Skin of body (tissue), 2 donors: ENCODE measurements around the gene SMIM7. TPM values are rescaled to one million over a fixed set of nuclear protein-coding genes. Genes with fewer than 3 reads are reported as not detected.
"Not testable (repeated sequence)": the region's sequence is repeated elsewhere in the genome, so short reads cannot be mapped to it uniquely, and the experiment has no call there.

Experiments
- DNase-seq: peaks from one replicate; lab custom pipeline; 2025; lab: John Stamatoyannopoulos, UW
- total RNA-seq: library from RNA; depleted of rRNA; stranded (reverse); fragments of >200 nt; gene quantifications from one replicate; pipeline ENCODE4 v1.2.3, GENCODE V29; 2014

Gene SMIM7
- total RNA-seq, 1 donor from 2014 or later = 50.6 TPM

DNA sequence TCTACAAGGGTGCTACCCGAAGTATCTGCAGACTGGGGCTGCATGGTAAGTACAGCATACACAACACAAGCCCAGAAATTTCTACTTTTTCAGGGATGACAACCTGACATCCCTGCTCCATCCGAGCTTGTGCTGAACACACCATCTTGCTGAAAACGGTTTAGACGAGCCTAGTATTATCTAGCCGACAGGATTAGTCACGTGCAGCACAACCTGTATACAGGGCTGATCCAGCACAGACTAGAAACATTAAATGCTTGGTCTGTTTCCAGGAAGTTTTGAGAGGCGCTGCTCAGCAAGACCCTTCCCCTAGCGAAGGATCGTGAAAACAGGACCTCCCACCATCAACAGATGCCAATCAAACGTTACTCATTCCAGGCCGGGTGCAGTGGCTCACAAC lies 4.2 kb downstream of the SMIM7 start:
- DNase-seq = no peak

DNA sequence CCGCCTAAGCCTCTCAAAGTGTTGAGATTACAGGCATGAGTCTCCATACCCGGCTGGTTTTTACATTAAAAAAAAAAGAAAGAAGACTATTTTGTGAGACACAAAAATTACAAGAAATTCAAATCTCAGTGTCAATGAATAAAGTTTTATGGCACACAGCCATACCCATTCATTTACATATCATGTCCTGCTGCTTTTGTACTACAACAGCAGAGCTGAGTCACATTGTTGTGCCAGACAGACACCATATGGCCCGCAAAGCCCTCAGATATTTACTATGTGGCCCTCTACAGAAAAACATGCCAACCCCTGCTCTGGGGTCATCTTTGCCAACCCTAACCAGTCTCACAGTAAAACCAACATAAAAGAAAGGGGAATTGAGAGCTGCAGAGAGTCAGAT lies 5.3 kb downstream of the SMIM7 start:
- no peak for DNase-seq

DNA sequence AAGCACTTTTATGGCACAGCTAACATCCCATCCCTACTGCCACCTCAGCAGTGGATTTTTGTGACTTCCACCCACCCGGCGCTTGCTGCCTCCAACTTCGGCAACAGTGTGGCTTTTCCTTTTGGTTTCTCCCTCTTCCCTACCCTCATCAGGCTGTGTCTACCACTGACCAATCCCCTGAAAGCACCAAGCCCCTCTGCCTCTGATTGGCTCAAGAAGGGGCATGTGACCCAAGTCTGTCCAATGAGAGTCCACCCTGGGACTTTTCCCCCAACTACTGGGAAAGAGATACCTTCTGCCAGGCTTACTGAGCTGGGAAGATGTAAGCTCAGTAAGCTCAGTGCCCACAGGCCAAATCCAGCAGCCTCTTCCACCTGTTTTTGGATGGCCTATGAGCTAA lies 5.8 kb downstream of the SMIM7 start:
- DNase-seq = no peak

DNA sequence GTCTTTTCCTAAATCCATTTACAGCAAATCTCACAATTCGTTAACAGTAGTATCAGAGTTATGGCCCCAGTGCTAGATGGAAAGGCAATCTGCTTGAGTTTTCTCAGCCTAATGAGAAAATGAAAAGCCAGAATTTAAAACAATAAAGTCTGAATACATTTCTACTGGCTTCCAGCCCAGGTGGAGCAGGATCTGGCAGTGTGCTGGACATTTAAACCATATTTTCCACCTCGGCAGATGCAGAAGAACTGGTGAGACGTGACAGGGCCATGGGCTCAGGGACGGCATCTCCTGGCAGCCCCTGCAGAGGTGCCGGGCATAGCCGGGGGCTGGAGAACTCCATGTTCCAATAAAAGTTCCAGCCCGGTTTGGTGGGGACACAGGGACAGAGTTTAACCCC lies 7.1 kb downstream of the SMIM7 start:
- no peak for DNase-seq

DNA sequence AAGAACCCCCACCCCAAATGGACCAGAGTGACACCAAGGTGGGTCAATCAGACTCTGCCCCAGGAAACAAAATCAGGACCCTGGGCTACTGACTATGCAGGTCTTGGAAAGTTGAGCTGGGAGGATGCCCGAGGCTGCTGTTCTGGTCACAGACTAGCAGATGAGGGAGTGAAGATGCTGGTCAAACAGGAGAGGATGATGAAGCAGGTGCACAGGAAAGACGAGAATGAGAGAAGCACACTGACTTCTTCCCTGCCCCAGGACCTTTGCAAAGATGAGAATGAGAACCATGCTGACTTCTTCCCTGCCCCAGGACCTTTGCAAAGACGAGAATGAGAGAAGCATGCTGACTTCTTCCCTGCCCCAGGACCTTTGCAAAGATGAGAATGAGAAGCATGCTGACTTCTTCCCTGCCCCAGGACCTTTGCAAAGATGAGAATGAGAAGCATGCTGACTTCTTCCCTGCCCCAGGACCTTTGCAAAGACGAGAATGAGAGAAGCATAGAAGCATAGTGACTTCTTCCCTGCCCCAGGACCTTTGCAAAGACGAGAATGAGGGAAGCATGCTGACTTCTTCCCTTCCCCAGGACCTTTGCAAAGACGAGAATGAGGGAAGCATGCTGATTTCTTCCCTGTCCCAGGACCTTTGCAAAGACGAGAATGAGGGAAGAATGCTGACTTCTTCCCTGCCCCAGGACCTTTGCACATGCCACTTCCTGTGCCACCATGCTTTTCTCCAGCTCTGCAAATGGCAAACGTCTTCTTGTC lies 8.3 kb downstream of the SMIM7 start:
- not testable (repeated sequence) for DNase-seq

DNA sequence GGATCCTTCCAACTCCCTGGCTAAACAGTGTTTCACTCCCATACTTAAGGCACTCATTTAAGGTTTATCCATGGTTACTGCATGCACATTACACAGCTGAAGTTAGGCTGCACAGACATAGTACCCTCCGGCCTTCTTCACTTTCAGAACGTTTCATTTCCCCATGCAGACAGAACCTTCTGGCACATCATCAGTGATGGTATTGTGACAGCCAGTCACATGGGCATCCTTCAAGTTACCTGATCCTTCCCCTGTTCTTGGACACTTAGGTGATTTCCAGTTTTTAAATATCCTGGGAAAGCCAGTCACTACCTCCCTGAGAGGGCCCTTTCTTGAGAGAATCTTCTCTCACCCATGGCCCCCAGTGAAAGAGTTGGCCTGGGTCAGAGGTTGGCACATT lies 9.1 kb downstream of the SMIM7 start:
- DNase-seq = no peak

DNA sequence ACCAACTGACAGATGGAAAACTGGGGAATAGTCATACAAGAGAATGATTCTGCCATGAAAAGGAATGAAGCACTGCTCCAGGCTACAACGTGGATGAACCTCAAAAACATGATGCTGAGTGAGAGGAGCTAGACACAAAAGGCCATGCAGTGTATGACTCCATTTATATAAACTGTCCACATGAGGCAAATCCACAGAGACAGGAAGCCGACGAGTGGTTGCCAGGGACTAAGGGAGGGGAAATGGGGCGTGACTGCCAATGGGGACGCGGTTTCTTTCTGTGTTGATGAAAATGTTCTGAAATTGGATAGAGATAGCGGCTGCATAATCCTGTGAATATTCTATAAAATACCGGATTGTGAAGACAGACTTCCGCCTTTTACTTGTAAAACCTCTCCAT lies 10.2 kb downstream of the SMIM7 start:
- DNase-seq = no peak

DNA sequence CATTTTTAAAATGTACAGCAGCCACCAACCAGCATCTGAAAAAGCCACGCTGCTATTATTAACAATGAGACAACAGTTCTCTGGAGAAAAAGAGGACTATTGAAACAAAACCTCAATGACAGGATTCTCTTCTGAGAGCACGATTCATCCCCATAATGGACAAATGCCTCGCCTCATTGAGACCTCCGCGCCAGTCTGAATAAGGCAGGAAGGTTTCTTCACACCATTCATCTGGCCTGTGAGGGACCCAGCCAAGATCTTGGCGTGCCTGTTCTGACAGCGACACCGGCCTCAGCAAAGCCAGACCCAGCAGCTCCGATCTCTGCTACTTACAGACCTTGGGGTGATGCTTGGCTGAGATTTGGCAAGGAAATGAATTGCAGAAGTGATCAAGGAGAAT lies 14.8 kb downstream of the SMIM7 start:
- no peak for DNase-seq

DNA sequence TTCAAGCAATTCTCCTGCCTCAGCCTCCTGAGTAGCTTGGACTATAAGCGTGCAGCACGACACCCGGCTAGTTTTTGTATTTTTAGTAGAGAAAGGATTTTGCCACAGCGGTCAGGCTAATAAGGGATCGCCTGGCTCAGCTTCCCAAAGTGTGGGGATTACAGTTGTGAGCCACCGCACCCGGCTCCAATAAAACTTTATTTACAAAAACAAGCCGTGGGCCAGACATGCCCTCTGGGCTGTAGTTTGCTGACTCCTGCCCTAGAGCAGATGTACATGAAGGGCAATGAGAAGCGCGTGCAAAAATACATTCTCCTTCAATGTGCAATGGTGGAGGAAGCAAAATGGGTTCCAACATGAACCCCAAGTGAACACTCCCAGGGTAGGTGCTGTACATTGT lies 18.2 kb downstream of the SMIM7 start:
- no peak for DNase-seq

DNA sequence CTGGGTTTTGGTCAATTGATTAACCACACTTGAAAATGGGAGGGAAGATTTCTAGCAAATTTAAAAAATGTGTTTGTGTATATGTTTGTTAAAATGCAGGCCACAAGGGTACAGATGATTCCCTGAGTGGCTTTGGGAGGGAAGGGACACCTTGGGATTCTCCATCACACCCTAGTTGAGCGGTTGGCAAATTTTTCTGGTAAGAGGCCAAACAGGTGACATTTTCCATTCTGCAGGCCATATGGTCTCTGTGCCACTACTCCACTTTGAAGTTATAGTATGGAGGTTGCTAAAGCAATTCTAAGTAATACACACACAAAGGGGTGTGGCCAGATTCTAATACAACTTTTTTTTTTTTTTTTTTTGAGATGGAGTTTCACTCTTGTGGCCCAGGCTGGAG lies 19.0 kb downstream of the SMIM7 start:
- no peak for DNase-seq

DNA sequence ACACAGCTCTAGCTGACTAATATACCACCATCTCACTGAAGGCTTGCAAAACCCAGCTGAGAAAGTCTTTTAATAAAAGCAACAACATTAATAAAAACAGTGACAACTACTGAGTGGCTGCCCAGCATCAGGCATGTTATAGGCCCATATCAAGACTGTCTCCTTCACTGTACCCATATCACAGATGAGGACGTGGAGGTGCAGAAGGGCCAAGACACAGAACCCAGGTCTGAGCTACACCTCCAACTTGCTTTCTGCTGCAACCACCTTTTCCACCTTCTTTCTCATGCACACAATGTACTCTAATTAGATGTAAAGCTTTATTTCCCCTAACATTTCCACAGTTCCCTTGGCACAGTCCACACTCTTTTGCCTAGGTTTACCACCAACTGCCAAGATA lies 21.3 kb downstream of the SMIM7 start:
- no peak for DNase-seq

DNA sequence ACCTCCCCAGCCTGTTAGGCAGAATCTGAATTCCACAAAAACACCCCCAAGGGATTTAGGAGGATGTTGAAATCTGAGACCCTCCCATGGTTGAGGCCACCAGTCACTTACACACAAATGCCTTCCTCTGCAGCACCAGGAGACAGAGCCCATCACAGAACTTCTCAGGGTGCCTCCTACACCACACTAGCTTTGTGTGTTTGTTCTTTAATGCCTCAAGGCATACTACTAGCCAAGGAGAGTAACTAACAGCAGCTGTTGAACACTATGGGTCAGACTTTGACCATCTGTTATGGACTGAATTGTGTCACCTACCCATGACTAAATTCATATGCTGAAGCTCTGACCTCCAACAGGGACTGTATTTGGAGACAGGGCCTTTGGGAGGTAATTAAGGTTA lies 22.4 kb downstream of the SMIM7 start:
- no peak for DNase-seq

DNA sequence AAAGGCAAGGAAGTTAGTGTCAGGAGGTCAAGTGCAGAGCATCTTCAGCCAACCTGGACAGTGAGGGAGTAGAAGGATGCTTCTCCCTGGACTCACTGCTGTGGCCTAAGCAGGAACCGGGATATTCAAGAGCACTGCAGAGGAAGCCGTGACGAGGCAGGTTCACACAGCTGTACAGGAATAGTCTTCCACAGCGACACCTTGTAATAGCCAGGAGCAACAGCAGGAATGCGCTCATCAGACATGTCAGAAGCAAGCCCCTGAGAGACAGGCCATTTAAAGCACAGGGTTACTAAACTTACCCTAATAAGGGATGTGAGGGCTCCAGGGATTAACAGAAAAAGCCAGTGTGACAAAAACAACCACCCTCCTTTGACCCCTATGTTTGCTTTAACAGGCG lies 28.5 kb downstream of the SMIM7 start:
- DNase-seq = no peak

DNA sequence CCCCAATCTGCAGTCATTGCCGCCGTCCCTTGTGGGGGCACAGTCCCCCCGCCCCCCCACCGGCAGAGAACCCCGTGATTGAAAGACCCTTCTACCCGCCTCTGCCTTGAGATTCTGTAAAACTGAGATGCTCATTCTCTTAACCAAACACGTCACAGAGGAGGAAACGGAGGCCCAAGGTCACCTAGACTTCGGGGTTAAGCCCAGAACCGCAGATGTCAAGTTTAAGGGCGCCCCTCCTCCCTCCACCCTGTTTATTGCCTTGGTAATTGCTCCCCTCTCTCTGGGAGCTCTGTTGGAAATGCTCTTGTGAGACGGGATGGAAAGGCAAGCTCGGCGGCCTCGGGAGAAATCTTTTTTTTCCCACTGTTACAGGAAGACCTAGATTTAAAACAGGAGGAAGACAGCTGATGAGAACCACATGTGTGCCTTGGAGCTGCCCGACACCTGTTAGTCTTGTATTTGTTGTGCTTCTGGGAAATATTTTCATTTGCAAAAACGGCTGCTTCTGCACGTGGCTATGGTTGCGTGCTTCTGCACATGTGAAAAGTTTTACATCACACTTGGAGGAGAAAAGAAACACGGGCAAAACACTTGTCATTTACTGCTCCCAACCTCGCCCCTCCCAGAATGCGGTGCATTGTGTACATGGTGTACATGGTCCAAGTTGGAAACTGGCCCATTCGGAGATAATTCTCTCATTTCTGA lies 30.8 kb downstream of the SMIM7 start:
- DNase-seq = peak; percentile 87

DNA sequence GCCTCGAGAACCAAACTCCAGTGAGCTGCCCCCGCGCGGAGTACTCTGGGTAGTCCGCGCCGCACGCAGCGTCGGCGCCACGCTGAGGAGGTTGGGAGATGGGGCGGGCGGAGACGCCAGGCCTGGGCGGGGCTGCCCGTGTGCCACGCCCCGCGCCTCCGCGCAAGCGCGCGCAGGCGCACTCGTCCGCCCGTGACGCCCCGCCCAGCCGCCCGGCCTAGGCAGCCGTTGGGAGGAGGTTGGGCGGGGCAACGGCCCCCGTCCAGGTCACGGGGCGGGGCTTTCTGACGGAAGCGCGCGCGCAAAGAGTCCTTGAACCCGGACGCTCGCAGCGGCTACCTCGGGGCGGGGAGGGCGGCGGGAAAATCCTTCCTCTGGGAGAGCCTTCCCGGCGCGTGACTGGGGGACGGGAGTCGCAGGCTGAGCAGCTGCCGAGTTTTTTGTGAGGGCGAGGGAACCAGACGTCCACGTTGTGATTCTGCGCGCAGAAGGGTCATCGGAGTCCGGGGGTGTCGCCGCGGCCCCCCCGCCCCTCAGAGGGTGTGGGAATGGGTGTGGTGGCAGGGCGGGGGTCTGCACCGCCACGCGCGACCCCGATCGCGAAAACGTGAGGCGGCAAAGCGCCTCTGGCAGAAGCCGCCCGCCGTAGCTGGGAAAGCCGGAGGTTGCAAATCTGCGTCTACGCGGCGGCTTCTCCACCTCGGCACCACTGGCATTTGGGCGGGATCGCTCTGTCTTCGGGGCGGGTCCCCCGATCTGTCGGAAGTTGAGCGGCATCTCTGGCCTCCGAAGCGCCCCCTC lies 31.6 kb downstream of the SMIM7 start, which contains the start of gene MED26:
Gene MED26, minus strand, starts transcription at position 22 of the 801 bp plus-strand sequence. CDS start 261 bp downstream, outside the sequence.
- peak; percentile 94 for DNase-seq

DNA sequence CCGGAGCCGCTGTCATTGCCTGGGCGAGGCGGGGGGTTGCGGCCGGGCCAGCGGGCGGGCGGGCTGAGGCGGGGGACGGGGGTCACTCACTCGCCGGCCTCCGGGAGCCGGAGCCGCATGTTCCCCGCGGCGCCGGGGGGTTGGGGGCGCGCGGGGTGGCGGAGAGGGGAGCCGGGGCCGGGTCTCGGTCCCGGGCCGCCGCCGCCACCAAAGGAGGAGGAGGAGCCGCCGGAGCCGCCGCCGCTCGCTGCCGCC lies 32.1 kb downstream of the SMIM7 start:
- no peak for DNase-seq

DNA sequence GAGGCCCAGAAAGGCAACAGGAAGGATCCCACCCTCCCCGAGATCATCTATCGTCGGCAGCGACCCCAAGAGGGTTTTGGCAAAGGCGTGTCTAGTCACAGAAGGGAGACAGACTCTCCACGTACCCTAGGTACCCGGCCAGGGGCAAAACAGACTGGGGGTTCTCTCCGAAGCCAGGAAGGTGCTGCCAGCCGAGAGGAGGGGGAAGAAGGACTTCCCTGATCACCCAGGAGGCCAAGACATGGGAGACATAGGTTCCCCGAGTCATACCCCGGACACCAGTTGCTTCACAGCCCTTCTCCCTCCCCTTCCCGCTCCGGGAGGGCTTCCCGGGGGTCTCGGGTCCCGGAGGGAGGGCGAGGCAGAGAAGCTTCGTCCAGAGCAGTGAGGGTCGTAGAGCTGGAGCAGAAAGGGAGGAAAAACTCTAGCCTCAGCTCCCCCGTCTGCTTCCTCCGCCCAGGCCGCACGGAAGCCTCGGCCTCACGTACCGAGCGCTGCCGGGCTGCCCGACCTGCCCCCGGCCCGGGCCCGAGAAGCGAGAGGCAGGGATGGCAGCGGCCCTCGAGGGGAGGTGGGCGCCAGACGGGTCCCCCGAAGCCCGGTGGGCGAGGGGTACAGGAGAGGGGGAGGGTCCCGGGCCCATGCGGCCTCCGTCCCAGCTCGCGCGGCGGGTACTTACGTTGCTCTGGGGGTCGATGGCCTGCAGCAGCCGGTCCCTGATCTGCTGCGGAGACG lies 32.6 kb downstream of the SMIM7 start:
- DNase-seq = no peak

DNA sequence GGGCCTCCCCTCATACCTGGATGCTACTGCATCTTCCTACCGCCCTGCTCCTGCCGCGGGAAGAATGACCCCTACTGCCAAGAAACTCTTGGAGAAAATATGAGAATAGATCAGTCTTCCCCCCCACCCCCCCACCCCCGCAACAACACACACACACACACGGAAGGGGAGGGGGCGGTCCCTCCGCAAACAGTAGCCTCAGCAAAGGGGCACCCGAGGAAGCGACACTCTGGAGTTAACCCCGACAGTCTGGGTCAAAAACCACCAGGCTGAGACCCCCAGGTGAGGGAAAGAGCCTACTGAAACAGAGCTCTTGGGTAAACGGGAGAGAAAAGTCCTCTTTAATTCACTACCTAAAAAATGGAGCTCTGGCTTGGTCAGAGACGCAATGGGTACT lies 33.1 kb downstream of the SMIM7 start:
- no peak for DNase-seq

DNA sequence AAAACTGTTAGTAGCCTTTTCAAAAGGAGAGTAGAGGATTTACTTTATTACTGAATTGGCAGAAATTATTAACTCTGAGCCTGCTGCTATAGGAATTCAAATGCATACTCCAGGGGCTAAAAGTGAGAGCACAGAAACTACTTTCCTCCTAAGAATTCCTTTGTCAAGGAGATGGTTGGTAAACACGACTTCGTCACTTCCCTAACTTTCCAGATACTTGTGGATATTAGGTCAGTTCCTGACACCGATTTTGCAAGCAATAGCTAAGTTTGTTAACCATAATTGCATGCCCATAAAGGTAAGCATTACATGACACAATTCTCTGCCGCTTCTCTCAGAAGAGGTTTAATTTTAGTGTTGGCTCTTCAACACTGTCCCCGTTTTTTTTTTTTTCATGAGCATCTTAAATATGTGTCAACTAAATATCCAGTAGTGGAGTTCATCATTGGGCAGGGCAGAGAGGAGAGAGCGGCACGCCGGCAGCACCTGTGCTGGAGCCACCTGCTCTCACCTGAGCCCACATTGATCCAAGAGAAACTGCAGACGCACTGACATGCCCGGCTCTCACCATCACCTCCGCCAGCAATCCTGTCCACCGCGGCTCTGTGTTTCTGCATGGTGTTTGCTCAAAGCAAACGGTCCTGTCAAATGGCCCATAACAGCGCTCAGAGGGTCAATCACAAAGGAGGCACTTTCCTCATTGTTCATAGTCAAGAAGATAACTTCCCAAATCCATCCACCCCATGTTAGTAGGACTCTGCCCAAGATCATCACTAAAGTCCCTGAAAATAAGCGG lies 34.6 kb downstream of the SMIM7 start:
- DNase-seq = no peak

DNA sequence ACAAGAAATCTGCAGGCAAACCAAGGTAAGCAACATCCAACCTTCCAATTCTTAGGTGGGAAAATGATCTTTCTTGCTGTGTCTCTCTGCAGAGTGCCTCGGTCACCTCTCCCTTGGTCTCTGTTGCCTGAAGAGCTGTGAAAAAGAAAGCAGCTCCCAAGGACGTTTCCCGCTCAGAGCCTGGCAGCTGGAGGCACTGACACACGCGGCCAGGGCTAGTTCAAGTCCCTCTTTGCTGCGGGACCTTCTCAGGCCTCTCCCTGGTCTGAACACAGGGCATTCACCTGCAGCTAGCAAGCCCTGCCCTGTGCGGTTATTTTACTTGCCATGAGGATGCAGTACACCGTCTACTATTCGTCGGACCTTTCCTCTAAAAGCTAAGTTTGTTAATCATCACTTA lies 35.7 kb downstream of the SMIM7 start:
- DNase-seq = no peak

DNA sequence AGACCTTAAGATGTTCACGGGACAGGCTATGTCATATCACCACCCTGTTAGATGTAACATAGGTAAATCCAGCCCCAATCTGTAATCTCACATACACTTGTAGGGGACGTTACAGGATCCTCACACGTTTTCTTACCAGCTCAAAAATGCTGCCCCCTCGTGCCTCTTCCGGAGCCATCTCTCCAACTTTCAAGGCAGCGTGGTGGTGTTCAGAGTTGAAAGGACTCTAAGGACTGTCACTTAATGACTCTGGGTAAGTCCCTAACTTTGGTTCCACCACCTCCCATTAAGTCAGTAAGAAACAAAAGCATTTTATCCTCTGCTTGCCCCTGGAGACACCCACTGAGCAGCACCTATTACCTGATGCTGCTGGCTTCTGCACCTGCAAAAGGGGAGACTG lies 36.4 kb downstream of the SMIM7 start:
- DNase-seq = no peak
